ENCODE data around the gene AMH. TPM values are rescaled to one million over a fixed set of nuclear protein-coding genes. Genes with fewer than 3 reads are reported as not detected.

The AMH gene
- total and polyA plus RNA-seq, 4 donors = 0.08 to 0.59 (median 0.47) TPM; not detected in 1

- Histone ChIP-seq H3K4me1 (ENCODE audit: control insufficient read depth in 4 of 4, insufficient read depth in 4 of 4, low read length in 3 of 4) (no peaks in the 10 kb centered on the region), H3K27ac (ENCODE audit: low read depth in 1 of 2, low read length in 2 of 2) (no peak overlapping the region), H3K36me3 (ENCODE audit: control insufficient read depth in 4 of 4, insufficient read depth in 3 of 4, low read depth in 1 of 4, low read length in 3 of 4) (no peaks in the 10 kb centered on the region), H3K4me3 (ENCODE audit: low read depth in 1 of 3, low read length in 3 of 3) (no peak overlapping the region), H3K27me3 (ENCODE audit: control insufficient read depth in 4 of 4, insufficient read depth in 4 of 4, low read length in 3 of 4) (no peaks in the 10 kb centered on the region), H3K9me3 (ENCODE audit: control insufficient read depth in 4 of 4, low read length in 3 of 4) (no peaks in the 10 kb centered on the region), H3K9ac (ENCODE audit: low read depth in 1 of 2, low read length in 2 of 2) (no peak overlapping the region)
- TF ChIP-seq HNF4A (conservative IDR thresholded peaks at IDR 0.05) (no peak), RXRA (IDR thresholded peaks at IDR 0.05) (no peak), FOXA1 (IDR thresholded peaks at IDR 0.05) (no peak)
- TF ChIP-seq, protein P1, sequence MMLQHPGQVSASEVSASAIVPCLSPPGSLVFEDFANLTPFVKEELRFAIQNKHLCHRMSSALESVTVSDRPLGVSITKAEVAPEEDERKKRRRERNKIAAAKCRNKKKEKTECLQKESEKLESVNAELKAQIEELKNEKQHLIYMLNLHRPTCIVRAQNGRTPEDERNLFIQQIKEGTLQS (IDR thresholded peaks at IDR 0.05) = no peak
- DNase-seq (ENCODE audit: low spot score) = no peak
- 94% methylated on average over 5 of the region's 5 CpGs for WGBS
Measured at GRCh38 chr19:2259336-2259735, 10.2 kb downstream of the AMH start.

GRCh38 chr19:2260341-2260805, 11.2 kb downstream of the AMH start:
- Histone ChIP-seq H3K27ac (ENCODE audit: low read depth in 1 of 2, low read length in 2 of 2) (no peak overlapping the region), H3K4me1 (ENCODE audit: control insufficient read depth in 4 of 4, insufficient read depth in 4 of 4, low read length in 3 of 4) (no peaks in the 10 kb centered on the region), H3K4me3 (ENCODE audit: low read depth in 1 of 3, low read length in 3 of 3) (no peak overlapping the region), H3K36me3 (ENCODE audit: control insufficient read depth in 4 of 4, insufficient read depth in 3 of 4, low read depth in 1 of 4, low read length in 3 of 4) (no peaks in the 10 kb centered on the region), H3K9ac (ENCODE audit: low read depth in 1 of 2, low read length in 2 of 2) (no peak overlapping the region), H3K9me3 (ENCODE audit: control insufficient read depth in 4 of 4, low read length in 3 of 4) (no peaks in the 10 kb centered on the region), H3K27me3 (ENCODE audit: control insufficient read depth in 4 of 4, insufficient read depth in 4 of 4, low read length in 3 of 4) (no peaks in the 10 kb centered on the region)
- WGBS = 78% methylated on average over 11 of the region's 11 CpGs
- TF ChIP-seq NR2F2 (IDR thresholded peaks at IDR 0.05) (no peak), FOXA2 (IDR thresholded peaks at IDR 0.05) (no peak), RAD21 (IDR thresholded peaks at IDR 0.05) (no peak), TAF1 (conservative IDR thresholded peaks at IDR 0.05) (no peak), FOXA1 (IDR thresholded peaks at IDR 0.05) (no peak), HNF4A (conservative IDR thresholded peaks at IDR 0.05) (no peak), ZBTB33 (IDR thresholded peaks at IDR 0.05) (no peak), EGR1 (IDR thresholded peaks at IDR 0.05; ENCODE audit: low read depth in 2 of 2) (no peak), SP1 (IDR thresholded peaks at IDR 0.05) (no peak)
- TF ChIP-seq, protein P2, sequence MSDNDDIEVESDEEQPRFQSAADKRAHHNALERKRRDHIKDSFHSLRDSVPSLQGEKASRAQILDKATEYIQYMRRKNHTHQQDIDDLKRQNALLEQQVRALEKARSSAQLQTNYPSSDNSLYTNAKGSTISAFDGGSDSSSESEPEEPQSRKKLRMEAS (IDR thresholded peaks at IDR 0.05) = no peak
- TF ChIP-seq, protein P1 (IDR thresholded peaks at IDR 0.05) = no peak
- TF ChIP-seq, protein P3, sequence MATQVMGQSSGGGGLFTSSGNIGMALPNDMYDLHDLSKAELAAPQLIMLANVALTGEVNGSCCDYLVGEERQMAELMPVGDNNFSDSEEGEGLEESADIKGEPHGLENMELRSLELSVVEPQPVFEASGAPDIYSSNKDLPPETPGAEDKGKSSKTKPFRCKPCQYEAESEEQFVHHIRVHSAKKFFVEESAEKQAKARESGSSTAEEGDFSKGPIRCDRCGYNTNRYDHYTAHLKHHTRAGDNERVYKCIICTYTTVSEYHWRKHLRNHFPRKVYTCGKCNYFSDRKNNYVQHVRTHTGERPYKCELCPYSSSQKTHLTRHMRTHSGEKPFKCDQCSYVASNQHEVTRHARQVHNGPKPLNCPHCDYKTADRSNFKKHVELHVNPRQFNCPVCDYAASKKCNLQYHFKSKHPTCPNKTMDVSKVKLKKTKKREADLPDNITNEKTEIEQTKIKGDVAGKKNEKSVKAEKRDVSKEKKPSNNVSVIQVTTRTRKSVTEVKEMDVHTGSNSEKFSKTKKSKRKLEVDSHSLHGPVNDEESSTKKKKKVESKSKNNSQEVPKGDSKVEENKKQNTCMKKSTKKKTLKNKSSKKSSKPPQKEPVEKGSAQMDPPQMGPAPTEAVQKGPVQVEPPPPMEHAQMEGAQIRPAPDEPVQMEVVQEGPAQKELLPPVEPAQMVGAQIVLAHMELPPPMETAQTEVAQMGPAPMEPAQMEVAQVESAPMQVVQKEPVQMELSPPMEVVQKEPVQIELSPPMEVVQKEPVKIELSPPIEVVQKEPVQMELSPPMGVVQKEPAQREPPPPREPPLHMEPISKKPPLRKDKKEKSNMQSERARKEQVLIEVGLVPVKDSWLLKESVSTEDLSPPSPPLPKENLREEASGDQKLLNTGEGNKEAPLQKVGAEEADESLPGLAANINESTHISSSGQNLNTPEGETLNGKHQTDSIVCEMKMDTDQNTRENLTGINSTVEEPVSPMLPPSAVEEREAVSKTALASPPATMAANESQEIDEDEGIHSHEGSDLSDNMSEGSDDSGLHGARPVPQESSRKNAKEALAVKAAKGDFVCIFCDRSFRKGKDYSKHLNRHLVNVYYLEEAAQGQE (IDR thresholded peaks at IDR 0.05) = no peak
- DNase-seq (ENCODE audit: low spot score) = no peak
